Brain microvascular endothelial cell (primary cell): ENCODE measurements around the gene VGLL4.

ENCODE experiments used
- DNase-seq: peaks from one replicate; pipeline ENCODE4 v3.0.0-alpha.2; 2020
- H3K27ac ChIP-seq: fragments of 250-450 bp; sonication (Bioruptor Pico); 2 replicates; pipeline ENCODE4 v1.5.1; 2020; ENCODE audit warnings: mild to moderate bottlenecking, moderate library complexity
- H3K27me3 ChIP-seq: fragments of 250-450 bp; sonication (Bioruptor Pico); replicated peaks from 2 replicates; pipeline ENCODE4 v1.5.1; 2020; ENCODE audit warnings: mild to moderate bottlenecking
- H3K36me3 ChIP-seq: fragments of 250-450 bp; sonication (Bioruptor Pico); replicated peaks from 2 replicates; pipeline ENCODE4 v1.5.1; 2020; ENCODE audit warnings: mild to moderate bottlenecking
- H3K4me3 ChIP-seq: 2 replicates; pipeline ENCODE4 v1.5.1; 2011; ENCODE audit warnings: low read depth, mild to moderate bottlenecking, control low read depth, low read length, moderate library complexity
- CTCF ChIP-seq: IDR thresholded peaks from 2 replicates; pipeline ENCODE4 v1.5.1; 2011; ENCODE audit warnings: low read depth, mild to moderate bottlenecking, moderate library complexity, low read length, control low read depth, inconsistent platforms; ENCODE audit errors: missing control alignments
- in situ Hi-C: cut with HindIII; loops from 2 replicates; pipeline ENCODE4 v1.10.0; 2017; ENCODE audit warnings: low sequenced_read_pairs, low pct_ligation_motif_present

The VGLL4 gene

DNA sequence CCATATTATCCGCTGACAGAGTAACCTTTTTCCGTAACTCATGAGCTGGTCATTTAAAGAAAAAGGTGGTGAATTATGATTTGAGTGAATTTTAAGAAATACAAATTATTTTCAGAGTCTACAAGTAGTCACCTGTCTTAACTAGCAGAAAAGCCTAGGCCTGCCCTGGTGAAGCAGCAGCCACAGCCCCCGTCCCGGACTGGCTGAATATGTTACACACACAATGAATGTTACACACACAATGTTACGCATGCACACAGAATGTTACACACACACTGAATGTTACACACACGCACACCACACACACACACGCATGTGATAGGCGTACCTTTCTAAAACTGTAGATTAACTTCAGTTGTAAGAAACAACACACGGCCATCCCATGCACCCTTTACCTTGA lies 77.8 kb downstream of the VGLL4 start:
- H3K27me3 ChIP-seq: no peaks in the 10 kb centered on the region
- no peak for DNase-seq
- in situ Hi-C loops: no loop called here
- TF ChIP-seq CTCF: no peak
- peaks cover 51% of the 10 kb centered on the region for H3K36me3 ChIP-seq
- no peak overlapping the region for H3K4me3 ChIP-seq
- no peak overlapping the region for H3K27ac ChIP-seq

DNA sequence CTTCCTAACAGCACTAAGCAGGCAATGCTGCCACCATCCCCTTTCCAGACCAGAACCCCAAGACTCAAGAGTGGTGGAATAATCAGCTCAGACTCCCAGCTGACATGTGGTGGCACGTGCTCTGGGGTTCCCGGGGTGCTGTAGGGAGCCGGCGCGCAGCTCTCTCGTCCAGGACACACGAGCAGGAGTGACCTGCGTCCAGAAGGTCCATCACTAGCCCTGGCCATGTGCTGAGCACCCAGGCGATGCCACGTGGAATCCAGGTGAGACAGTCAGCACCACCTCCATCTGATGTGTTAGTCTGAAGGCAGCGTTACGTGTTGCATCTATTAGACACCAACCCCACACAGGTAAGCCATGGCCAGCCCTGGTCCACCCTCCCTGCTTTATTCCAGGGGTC lies 78.2 kb downstream of the VGLL4 start:
- no peak for DNase-seq
- in situ Hi-C loops: no loop called here
- Histone ChIP-seq H3K36me3 (peaks cover 54% of the 10 kb centered on the region), H3K27me3 (no peaks in the 10 kb centered on the region), H3K27ac (no peak overlapping the region), H3K4me3 (no peak overlapping the region)
- no peak for TF ChIP-seq CTCF

GRCh38 chr3:11565072-11565471 lies 78.6 kb downstream of the VGLL4 start:
- in situ Hi-C loops: no loop called here
- Histone ChIP-seq H3K27ac (no peak overlapping the region), H3K36me3 (peaks cover 56% of the 10 kb centered on the region), H3K4me3 (no peak overlapping the region), H3K27me3 (no peaks in the 10 kb centered on the region)
- no peak for DNase-seq
- TF ChIP-seq CTCF: no peak

GRCh38 chr3:11564577-11565001 lies 79.1 kb downstream of the VGLL4 start:
- Histone ChIP-seq H3K36me3 (peaks cover 56% of the 10 kb centered on the region), H3K27ac (no peak overlapping the region), H3K27me3 (no peaks in the 10 kb centered on the region), H3K4me3 (no peak overlapping the region)
- no peak for DNase-seq
- in situ Hi-C loops: no loop called here
- no peak for TF ChIP-seq CTCF

GRCh38 chr3:11563865-11564185 lies 79.9 kb downstream of the VGLL4 start:
- TF ChIP-seq CTCF: no peak
- H3K36me3 ChIP-seq: peaks cover 64% of the 10 kb centered on the region

GRCh38 chr3:11563159-11563864 lies 80.4 kb downstream of the VGLL4 start:
- in situ Hi-C loops: no loop called here
- no peak overlapping the region for H3K27ac ChIP-seq
- H3K4me3 ChIP-seq: no peak overlapping the region
- no peak for DNase-seq
- H3K36me3 ChIP-seq: peaks cover 68% of the 10 kb centered on the region
- H3K27me3 ChIP-seq: no peaks in the 10 kb centered on the region
- TF ChIP-seq CTCF: no peak

More at GRCh38 chr3:11563865-11564185, 79.9 kb downstream of the VGLL4 start:
- Histone ChIP-seq H3K27ac (no peak overlapping the region), H3K27me3 (no peaks in the 10 kb centered on the region), H3K4me3 (no peak overlapping the region)
- in situ Hi-C loops: no loop called here
- DNase-seq: no peak
